GM19240 (cell line): ENCODE data around the gene USP40.

Experiments used
- DNase-seq: peaks from one replicate; pipeline ENCODE4 v3.0.0; 2011; ENCODE audit warnings: low spot score; ENCODE audit not compliant: insufficient read length

Gene USP40

DNA sequence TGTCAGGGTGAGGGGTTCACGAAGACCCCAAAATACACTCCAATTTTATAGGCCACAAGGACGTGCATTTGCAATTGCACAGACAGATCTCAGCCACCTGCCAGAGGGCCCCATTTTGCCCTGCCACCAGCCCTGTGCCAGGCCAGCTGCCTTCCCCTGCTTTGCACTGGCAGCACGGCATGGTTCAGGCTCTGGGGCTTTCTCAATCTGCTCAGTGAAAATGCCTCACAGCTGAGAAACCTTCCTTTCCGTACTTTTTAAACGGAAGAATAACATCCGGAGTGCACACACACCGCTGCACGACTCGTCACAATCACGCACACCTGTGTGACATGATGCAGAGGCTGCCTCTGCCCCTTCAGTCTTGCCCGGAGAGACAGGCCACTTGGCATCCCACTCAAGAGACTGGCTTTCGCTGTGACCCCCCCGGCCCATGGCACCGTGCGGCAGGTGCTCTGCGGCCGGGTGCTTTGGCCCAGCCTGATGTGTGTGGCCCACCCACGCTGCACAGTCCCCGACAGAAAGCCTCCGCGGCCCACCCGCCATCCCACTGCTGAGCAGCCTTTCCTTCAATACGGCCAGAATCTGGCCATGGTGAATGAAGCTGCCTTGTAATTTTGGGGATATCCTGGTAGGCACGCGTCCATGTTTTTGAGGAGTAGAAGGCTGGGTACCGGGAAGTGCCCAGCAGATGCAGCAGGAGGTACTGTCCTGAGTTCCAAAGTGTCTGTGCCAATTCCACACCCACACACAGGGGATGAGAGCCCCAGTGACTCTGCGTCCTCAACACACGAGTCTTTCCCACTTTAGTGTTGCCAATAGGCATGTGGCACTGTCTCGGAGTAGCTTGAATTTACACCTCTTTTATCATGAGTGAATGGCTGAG, 88.8 kb downstream of the USP40 start:
- no peak for DNase-seq

DNA sequence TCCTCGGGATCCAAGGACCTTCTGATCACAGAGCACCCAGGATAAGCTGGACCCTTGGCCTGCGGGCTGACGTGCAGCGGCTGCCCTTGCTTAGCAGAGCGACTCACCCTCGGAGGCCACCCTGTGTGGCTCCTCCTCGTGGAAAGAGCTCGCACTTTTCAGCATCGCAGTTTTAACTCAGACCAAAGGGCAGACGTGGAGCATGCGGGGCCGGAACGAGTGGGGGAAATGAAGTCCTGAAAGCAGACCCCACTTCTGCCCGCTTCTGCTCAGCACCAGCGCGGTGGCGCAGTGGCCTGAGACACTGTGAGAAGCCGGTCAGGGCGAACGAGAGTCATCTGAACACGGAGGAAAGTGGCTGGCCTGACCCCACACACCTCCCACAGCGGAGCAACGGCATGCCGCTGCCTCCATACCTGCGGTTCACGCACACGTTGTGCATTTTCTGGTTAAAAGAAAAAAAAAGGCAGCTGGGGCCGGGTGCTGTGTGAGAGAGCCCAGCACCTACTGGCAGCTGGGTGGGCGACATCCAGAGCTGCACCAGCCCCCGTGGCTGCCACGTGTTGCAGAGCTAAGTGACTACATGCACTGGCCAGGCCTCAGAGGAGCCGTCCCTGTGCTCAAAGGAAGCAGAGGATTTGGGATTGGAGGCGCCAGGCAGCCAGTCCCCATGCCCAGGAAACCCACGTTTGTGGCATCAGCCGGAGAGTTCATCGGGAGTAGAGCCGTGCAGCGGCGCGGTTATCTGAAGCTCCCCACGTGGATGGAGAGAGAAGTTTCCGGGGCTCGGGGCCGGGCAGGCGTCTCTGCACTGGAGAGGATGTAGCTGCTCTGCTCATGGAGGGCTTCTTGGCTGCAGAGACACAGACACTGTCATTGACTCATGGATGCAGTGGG, 89.7 kb downstream of the USP40 start:
- DNase-seq = no peak

DNA sequence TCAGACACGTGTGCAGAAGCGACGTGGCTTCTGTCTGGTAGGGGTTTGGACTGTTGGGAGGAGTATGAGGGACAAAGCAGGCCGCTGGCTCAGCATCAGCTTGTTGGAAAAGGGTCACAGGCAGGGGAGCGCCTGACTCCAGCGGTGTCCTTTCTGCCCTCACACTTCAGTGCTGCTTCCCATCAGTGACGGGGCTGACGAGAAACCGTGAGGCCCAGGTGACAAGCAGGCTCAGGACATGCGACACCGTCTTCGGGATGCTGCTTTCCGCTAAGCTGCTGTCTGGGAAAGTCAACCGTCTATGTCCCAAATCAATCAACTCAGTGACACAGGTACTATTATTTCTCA, 90.5 kb downstream of the USP40 start:
- DNase-seq = no peak

DNA sequence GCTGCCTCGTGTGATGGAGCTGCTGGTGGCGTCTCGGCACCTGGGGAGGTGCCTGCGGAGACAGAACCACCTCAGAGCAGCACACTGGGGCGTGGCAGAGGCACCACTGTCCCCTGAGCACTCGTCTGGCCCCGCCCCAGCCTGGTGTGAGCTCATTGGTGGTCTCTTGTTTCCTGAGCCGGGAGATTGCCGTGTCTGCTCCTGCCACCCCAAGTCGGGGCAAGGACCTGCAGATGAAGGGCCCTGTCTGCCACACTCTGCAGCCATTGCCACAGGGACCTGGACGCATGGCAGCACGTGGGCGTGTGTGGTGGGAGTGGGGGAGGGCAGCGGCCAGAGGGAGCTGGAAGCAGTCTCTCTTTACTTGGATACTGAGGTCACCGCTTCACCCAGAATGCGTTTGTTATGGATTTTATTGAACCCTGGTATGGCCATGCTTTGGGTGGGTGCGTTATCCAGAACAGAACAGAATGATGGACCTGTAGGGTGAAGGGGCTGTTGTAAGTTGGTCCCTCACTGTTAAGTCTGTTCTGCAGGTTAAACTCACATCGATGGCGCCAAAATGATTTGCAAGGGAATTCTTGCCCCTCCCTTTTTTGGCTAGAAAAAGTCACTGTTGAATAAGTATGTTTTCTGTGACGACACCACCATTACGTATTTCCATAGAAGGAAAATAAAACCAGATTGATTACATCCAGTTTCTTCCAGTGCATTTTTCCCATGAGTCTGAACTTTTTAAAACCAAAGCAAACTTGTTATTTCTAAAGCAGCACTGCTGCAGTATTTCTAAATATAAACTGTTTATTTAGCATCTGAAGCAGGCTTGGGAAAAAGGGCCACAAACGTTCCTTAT, 92.0 kb downstream of the USP40 start:
- no peak for DNase-seq

DNA sequence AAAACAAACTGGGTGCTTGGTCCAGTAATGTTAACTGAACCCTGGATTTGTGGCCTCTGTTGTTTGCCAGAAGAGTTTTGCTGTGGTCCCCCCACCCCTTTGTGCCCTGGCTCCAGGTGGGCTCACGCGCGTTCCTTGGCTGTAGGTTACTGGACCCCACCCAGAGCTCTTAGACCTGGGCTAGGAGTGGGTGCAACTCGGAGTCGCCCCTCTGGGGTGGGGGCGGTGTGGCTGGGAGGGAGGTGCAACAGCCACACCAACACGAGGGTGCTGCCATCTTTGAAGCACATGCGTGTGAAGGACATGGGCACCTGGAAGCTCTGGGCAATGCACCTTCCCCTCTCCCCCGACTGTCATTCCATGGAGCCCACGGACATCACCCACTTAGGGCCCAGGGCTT, 92.7 kb downstream of the USP40 start:
- no peak for DNase-seq

DNA sequence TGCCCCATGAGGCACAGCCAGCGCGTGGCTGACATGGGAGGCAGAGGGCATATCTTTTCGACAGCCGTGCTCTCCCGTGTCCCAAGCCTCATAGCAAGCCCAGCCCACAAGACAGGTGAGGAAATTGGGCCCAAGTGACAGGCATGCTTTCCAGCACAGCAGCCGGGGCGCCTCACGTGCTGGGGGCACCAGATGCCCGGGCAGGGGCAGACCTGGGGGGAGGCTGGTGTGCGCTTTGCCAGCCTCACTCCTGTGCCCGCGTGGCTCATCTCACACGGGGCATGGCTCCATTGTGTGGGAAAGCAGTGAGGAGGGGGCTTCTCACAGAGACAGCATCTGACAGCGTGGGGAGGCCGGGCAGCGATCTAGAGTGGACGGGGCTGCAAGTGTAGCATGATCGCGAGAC, 93.2 kb downstream of the USP40 start:
- DNase-seq = no peak

DNA sequence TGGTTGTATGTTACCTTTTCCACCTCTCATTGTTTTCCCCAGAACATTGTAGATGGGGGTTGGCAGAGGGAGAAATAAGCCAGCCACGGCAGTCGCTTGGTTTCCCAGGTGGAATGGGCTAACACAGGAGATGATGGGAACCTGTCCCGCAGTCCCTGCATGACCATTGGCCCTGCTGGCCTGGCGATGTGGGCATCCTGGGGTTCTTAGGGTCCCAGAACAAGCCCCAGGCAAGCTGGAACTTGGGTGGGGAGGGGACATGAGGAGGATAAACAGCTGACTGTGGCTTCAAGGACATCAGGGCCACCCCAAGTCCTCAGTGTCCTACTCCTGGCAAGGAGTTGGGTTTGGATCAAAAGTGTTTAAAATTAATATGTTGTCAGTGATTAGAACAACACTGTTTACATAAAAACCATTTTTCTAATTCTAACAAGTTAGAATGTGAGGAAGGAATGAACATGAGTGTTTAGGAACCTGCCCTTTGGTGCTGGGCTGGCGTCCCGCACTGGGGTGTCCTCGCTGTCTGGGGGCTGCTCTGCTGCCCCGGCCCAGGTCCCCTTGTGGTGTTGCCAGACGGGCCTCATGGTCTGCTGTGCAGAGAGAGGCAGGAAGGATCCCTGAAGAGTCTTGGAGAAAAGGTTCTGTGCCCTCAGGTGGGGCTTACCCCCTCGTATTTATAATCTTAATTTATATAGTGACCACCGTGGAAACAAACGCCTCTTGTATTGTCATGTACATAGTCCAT, 95.1 kb downstream of the USP40 start:
- DNase-seq = no peak

DNA sequence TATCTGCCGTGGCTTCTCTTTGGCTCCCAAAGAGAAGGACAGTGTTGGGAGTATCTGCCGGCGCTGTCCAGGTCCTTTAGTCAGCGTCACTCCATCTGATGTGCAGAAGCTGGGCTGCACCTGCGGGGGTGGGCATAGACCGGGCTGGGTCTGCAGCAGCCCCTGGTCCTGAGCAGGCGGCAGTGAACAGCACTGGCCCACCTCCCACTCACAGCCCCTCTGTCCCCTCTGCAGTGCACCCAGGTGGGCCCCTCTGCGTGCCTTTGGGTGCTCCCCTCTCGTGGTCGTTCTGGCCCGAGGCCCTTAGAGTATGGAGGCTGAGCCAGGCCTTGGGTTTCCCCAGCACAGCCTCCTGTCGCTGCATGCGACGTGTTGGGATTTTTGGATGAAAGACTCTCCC, 95.7 kb downstream of the USP40 start:
- DNase-seq = no peak

DNA sequence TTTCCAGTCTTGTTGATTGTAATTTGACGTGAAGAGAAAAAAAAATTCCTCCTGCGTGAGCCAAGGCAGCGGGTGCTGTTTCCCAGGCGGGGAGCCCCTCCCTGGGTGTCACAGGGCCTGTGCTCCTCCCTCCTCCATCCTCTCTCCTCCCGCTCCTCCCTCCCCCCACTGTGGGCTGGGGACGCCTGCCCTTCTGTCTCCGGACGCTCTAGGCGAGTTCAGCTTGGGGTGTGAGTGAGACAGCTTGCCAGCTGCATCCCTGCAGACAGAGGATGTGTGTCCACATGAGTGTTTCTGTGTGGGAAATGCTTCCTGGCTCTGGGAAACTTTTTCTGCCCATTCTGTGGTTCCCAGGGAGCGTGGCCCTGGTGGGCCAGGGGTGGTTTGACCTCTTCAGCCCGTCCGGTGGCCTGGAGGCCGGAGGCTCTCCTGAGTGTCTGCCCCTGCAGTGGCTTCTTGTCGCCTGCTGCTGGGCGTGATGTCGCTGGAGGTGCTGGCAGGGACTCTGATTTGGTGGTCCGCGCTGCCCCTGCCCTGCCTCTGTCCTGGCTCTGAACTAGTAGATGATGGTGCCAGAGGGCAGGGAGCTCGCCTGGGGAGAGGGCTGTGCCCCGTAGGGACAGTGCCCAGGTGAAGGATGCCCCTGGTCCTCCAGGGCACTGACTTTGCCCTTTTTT, 96.4 kb downstream of the USP40 start:
- DNase-seq = no peak

DNA sequence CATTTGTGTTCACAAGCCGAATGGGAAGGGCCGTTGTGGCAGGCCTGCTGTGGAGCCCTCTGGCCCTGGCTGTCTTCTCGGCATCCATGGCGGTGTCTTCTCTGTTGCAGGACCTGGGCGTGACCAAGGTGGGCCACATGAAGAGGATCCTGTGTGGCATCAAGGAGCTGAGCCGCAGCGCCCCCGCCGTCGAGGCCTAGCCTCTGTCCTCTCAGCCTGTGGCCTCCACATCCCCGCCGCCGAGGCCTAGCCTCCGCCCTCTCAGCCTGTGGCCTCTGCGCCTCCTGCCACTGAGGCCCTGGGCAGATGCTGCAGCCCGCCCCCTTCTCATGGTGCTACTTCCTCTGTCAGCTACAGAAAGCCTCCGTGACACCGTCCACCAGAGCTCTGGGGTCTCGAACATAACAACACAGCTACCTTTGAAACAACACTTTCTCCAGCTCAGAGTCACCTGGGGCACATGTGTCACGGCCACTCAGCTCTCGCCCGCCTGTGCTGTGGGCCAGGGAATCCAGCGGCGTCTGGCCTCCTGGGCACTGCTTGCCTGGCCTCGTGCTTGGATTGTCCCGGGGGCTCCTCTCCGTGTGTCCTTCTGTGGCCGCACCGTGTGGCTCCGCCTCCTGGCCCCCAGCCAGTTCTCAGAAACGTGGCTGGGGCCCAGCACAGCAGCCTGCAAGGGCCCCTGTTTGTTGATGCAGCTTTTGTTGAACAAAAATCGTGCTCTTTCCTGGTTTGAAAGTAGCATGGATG, 97.1 kb downstream of the USP40 start:
- DNase-seq = no peak

DNA sequence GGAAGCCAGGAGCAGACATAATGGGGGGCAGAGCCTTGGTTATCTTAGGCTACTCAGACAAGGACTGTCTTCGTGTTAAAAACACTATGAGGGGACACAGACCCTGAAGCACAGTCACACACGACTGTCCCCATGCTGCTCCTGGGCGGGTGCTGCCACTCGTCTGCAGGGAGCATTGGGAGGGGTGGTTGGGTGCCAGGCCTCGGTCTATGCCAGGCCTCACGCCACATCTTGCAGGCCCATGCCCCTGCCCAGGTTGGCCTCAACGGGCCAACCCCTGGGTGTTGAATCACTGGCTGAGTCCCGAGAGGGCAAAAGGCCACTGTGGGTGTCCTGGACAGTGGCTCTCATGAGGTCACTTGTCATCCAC, 97.9 kb downstream of the USP40 start:
- DNase-seq = no peak

DNA sequence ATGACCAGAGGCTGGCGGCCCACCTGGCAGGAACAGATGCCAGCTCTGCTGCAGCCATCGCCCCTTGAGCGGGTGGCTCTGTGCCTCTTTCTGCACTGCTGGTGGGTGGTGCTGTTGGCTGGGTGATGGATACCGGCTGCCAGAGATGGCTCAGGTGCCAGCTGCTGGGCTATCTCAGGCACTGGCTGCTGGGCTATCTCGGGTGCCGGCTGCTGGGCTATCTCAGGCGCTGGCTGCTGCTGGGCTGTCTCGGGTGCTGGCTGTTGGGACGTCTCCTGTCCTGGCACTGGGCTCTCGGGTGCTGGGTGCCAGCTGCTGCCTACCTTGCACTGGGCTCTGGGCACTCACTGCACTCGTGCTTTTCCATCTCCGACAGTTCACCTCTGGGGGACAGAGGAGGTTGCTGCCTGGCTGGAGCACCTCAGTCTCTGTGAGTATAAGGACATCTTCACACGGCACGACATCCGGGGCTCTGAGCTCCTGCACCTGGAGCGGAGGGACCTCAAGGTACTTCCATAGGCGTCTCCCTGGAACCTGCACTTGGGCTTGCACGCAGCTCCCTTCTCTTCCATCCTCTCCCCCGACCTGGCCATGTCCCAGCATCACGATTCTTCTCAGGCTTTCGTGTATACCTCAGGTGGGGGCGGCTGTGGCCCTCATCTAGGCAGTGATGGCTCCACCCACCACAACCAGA, 98.4 kb downstream of the USP40 start:
- DNase-seq = no peak

DNA sequence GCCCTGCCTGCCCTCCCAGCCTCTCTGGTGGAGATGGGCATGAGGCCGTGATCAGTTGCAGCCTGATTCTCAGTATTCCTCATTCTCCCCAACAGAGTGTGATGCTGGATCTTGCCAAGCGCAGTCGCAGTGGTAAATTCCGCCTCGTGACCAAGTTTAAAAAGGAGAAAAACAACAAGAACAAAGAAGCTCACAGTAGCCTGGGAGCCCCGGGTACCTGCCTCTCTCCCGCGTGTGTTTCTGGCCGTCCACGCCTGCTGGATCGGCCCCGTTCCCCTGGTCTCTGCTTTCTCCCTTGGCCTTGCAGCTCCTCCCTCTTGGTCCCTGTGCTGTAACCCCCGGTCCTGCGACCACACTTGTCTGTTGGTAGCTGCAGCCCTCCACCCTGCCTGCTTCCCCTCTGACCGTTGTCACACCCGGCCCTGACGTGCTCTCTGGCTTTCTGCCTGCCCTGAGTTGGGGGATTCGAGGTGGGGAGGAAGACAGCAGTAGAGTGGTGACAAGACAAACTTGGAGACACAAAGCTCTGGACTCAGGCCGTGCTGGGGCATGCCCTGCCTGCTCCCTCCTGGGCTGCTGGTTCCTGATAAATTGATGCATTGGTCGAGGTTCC, 99.5 kb downstream of the USP40 start:
- no peak for DNase-seq

DNA sequence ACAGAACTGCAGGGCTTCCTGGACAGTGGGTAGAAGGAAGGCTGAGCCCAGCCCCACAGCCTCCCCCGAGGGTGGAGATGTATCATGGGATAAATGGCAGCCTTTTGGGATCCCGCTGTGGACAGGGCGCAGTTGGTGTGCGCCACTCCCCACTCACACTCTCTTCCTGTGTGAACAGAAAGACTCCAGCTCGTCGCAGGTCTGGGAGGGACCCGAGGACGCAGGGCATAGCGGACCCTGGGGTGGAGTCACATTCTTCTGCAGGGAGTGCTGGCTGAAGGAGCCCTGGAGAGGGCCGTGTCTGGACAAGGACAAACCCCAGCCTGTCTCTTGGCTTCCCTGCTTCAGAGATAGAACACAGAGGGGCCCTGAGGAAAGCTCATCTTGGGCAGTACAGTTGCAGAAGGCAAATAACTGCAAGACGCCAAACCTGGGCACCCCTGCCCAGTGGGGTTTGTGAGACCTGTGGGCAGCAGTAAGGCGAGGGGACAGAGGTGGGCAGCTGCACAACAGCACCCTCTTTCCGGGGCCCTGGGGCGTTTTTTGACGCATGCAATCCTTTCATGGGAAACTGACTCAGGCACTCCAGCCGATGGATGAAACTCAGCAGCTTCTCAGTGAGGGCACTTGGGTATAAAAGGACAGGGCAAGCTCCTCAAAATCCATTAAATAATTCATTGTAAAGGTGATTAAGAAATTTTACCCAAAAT, 101.9 kb downstream of the USP40 start:
- no peak for DNase-seq

DNA sequence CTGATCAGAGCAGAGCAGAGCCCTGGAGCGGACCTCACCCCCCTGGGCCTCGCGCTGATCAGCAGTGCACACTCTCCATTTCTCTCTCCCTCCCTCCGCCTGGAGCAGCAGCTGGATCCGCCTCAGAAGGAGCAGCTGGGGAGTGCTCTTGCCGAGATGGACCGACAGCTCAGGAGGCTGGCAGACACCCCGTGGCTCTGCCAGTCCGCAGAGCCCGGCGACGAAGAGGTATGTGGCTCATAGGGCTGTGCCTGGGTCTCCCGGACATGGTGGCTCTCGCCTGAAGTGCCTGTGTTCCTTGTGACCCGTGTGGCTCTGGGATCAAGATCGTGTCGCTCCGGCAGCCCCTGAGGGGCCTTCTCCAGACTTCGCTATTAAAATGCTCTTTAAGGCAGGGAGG, 102.5 kb downstream of the USP40 start:
- no peak for DNase-seq

DNA sequence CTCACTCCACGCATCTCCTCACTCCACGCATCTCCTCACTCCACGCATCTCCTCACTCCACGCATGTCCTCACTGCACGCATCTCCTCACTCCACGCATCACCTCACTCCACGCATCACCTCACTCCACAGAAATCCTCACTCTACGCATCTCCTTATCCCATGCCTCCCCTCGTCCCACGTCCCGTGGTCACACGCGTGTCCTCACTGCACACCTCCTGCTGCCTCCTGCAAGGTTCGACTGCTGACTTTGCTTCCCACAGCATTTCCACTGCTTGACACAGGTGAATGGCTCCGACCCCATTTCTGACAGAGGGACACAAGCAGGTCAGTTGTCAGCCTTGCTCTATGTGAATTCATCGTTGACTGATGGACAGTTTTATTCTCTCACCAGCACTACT, 103.0 kb downstream of the USP40 start:
- no peak for DNase-seq

DNA sequence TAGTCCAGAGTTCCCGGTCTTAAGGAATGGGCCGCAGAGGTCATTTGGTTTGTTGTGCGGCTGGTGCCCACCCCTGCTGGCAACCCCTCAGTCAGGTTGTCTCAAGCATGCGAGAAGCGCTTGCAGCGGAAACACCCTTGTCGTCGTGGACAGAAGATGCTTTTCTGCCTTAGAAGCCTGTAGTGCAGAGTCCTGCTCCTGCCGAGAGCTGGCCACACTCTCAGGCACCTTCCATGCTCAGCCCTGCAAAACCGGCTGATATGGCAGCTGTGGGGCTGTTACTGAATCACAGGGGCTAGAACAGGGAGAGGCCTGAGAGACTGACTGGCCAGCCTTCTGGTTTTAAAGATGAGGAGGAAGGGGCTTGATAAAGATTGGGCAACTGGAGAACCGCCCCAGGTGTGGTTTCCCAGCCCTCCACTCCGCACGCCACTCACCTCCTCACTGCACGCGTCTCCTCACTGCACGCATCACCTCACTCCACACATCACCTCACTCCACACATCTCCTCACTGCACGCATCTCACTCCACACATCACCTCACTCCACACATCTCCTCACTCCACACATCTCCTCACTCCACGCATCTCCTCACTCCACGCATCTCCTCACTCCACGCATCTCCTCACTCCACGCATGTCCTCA, 103.6 kb downstream of the USP40 start:
- DNase-seq = no peak
